ENCODE measurements around the gene PPA1.

DNA sequence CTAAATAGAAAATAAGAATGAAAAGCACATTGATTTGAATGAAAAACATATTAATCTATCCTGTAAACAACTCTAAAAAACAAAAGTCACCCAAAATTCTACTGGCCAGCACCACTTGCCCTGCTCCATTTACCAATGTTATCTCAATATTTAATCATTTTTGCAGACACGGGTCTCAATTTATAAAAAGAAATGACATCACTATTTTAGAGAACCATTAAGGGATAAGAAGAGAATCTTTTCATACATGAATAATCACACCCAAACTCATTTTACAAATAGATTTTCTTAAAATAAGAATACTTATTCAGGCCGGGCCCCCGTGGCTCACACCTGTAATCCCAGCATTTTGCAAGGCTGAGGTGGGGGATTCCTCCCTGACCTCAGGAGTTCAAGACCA is 66.8 kb downstream of the PPA1 start:
- TF ChIP-seq POLR2A (IDR thresholded peaks at IDR 0.05) (no peak), POLR2AphosphoS5 (IDR thresholded peaks at IDR 0.05) (no peak)
- TF ChIP-seq, protein P1, sequence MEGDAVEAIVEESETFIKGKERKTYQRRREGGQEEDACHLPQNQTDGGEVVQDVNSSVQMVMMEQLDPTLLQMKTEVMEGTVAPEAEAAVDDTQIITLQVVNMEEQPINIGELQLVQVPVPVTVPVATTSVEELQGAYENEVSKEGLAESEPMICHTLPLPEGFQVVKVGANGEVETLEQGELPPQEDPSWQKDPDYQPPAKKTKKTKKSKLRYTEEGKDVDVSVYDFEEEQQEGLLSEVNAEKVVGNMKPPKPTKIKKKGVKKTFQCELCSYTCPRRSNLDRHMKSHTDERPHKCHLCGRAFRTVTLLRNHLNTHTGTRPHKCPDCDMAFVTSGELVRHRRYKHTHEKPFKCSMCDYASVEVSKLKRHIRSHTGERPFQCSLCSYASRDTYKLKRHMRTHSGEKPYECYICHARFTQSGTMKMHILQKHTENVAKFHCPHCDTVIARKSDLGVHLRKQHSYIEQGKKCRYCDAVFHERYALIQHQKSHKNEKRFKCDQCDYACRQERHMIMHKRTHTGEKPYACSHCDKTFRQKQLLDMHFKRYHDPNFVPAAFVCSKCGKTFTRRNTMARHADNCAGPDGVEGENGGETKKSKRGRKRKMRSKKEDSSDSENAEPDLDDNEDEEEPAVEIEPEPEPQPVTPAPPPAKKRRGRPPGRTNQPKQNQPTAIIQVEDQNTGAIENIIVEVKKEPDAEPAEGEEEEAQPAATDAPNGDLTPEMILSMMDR (IDR thresholded peaks at IDR 0.05 in 8 of 11, conservative IDR thresholded peaks at IDR 0.05 in 3 of 11): no peak

Data from spleen (tissue), 7 donors.